Stimulated activated naive CD8-positive, alpha-beta T cell treated with anti-CD3 and anti-CD28 coated beads, Interleukin-15, amount 100 ng/mL, for 72 hours (primary cell): Measurements from ENCODE around the gene LRP3.
"Not testable (repeated sequence)": the region's sequence is repeated elsewhere in the genome, so short reads cannot be mapped to it uniquely, and the experiment has no call there.

Experiments used
- ATAC-seq: fragments of 150-1000 bp; cut with Tn5 transposase; 2 replicates; pipeline ENCODE4 v1.10.0; 2021; ENCODE audit warnings: mild to moderate bottlenecking, moderate library complexity
- DNase-seq, 2 donors: peaks; one replicate each; pipeline ENCODE4 v3.0.0; 2021 to 2022
- H3K27ac Mint-ChIP-seq, 2 donors: one replicate each; pipeline ENCODE4 v1.8.0; 2022; ENCODE audit warnings: mild to moderate bottlenecking in 2 of 2, mixed read lengths in 2 of 2, moderate library complexity in 2 of 2
- H3K27me3 Mint-ChIP-seq: one replicate; pipeline ENCODE4 v1.8.0; 2022; ENCODE audit warnings: mixed read lengths
- H3K4me1 Mint-ChIP-seq: one replicate; pipeline ENCODE4 v1.8.0; 2022; ENCODE audit warnings: mild to moderate bottlenecking, mixed read lengths
- H3K4me3 Mint-ChIP-seq, 2 donors: one replicate each; pipeline ENCODE4 v1.8.0; 2022; ENCODE audit warnings: mild to moderate bottlenecking in 2 of 2, mixed read lengths in 2 of 2, moderate library complexity in 1 of 2
- H3K9me3 Mint-ChIP-seq, 2 donors: one replicate each; pipeline ENCODE4 v1.8.0; 2022; ENCODE audit warnings: mixed read lengths in 2 of 2

LRP3 gene

GRCh38 chr19:33193865-33194362 is at the start of gene LRP3:
LRP3 (plus strand) TSS chr19:33194330; CDS start chr19:33194786, 456 bp downstream.
- Mint-ChIP-seq H3K27ac (no peak within 1 kb of the TSS), H3K4me3 (peak within 1 kb of the TSS; percentile 49 to 77), H3K27me3 (peaks cover 52% of the 10 kb centered on the region), H3K4me1 (peaks cover 4% of the 10 kb centered on the region), H3K9me3 (no peaks in the 10 kb centered on the region)
- ATAC-seq (peak; percentile 19), DNase-seq (no peak)

- DNase-seq = no peak
- no peaks in the 10 kb centered on the region for H3K9me3 Mint-ChIP-seq
- no peaks in the 10 kb centered on the region for H3K27me3 Mint-ChIP-seq
- H3K4me3 Mint-ChIP-seq = no peak overlapping the region
- no peak overlapping the region for H3K27ac Mint-ChIP-seq
- no peak for ATAC-seq
- peaks cover 7% of the 10 kb centered on the region for H3K4me1 Mint-ChIP-seq
These were observed 47.9 kb upstream of the LRP3 start for GRCh38 chr19:33146209-33146608.

- Mint-ChIP-seq H3K9me3 (no peaks in the 10 kb centered on the region), H3K4me1 (peaks cover 7% of the 10 kb centered on the region), H3K27me3 (no peaks in the 10 kb centered on the region), H3K4me3 (no peak overlapping the region), H3K27ac (no peak overlapping the region)
- ATAC-seq (no peak), DNase-seq (no peak)
These were observed 46.6 kb upstream of the LRP3 start for GRCh38 chr19:33147538-33147937.

GRCh38 chr19:33150852-33151518 is 43.1 kb upstream of the LRP3 start:
- Mint-ChIP-seq H3K4me3 (no peak overlapping the region), H3K9me3 (no peaks in the 10 kb centered on the region)

GRCh38 chr19:33152176-33152575 is 42.0 kb upstream of the LRP3 start:
- Mint-ChIP-seq H3K9me3 (no peaks in the 10 kb centered on the region), H3K4me1 (no peaks in the 10 kb centered on the region), H3K27me3 (no peaks in the 10 kb centered on the region), H3K4me3 (no peak overlapping the region), H3K27ac (no peak overlapping the region)
- no peak for ATAC-seq
- no peak for DNase-seq

More at GRCh38 chr19:33150852-33151518, 43.1 kb upstream of the LRP3 start:
- DNase-seq (no peak), ATAC-seq (no peak)
- H3K4me1 Mint-ChIP-seq = no peaks in the 10 kb centered on the region
- no peaks in the 10 kb centered on the region for H3K27me3 Mint-ChIP-seq
- peak overlapping the region in 1 of 2 donors; percentile 54 for H3K27ac Mint-ChIP-seq

GRCh38 chr19:33152625-33153024 is 41.5 kb upstream of the LRP3 start:
- H3K4me1 Mint-ChIP-seq, H3K9me3 Mint-ChIP-seq, H3K4me3 Mint-ChIP-seq, H3K27me3 Mint-ChIP-seq, DNase-seq, ATAC-seq: not testable (repeated sequence)
- peak overlapping the region in 1 of 2 donors; percentile 71 for H3K27ac Mint-ChIP-seq

GRCh38 chr19:33154313-33154712 is 39.8 kb upstream of the LRP3 start:
- not testable (repeated sequence) for H3K27me3 Mint-ChIP-seq, H3K4me3 Mint-ChIP-seq, H3K9me3 Mint-ChIP-seq, DNase-seq, ATAC-seq, H3K27ac Mint-ChIP-seq
- peaks cover 12% of the 10 kb centered on the region for H3K4me1 Mint-ChIP-seq

- H3K4me3 Mint-ChIP-seq = no peak overlapping the region
- peaks cover 0 to 7% of the 10 kb centered on the region in 2 donors for H3K9me3 Mint-ChIP-seq
- no peak for ATAC-seq
- no peak overlapping the region for H3K27ac Mint-ChIP-seq
- no peaks in the 10 kb centered on the region for H3K27me3 Mint-ChIP-seq
- H3K4me1 Mint-ChIP-seq = peaks cover 29% of the 10 kb centered on the region
- no peak for DNase-seq
These were observed 37.8 kb upstream of the LRP3 start for GRCh38 chr19:33156334-33156733.

GRCh38 chr19:33157906-33158305 is 36.2 kb upstream of the LRP3 start:
- DNase-seq (no peak), ATAC-seq (no peak)
- Mint-ChIP-seq H3K4me3 (peak overlapping the region in 1 of 2 donors; percentile 24), H3K4me1 (peaks cover 37% of the 10 kb centered on the region), H3K27me3 (no peaks in the 10 kb centered on the region), H3K9me3 (peaks cover 0 to 7% of the 10 kb centered on the region in 2 donors), H3K27ac (no peak overlapping the region)

- no peak overlapping the region for H3K27ac Mint-ChIP-seq
- no peak overlapping the region for H3K4me3 Mint-ChIP-seq
These were observed 35.8 kb upstream of the LRP3 start for GRCh38 chr19:33158365-33158764.

GRCh38 chr19:33159149-33159548 is 35.0 kb upstream of the LRP3 start:
- Mint-ChIP-seq H3K27me3 (no peaks in the 10 kb centered on the region), H3K4me1 (peaks cover 37% of the 10 kb centered on the region), H3K4me3 (no peak overlapping the region), H3K27ac (no peak overlapping the region), H3K9me3 (peaks cover 0 to 7% of the 10 kb centered on the region in 2 donors)
- ATAC-seq = no peak
- DNase-seq = no peak

More at GRCh38 chr19:33158365-33158764, 35.8 kb upstream of the LRP3 start:
- DNase-seq (no peak), ATAC-seq (no peak)
- peaks cover 0 to 7% of the 10 kb centered on the region in 2 donors for H3K9me3 Mint-ChIP-seq
- H3K27me3 Mint-ChIP-seq = no peaks in the 10 kb centered on the region
- H3K4me1 Mint-ChIP-seq = peaks cover 37% of the 10 kb centered on the region

- peak overlapping the region in 1 of 2 donors; percentile 54 for H3K4me3 Mint-ChIP-seq
- H3K27me3 Mint-ChIP-seq = no peaks in the 10 kb centered on the region
- H3K9me3 Mint-ChIP-seq = peaks cover 0 to 7% of the 10 kb centered on the region in 2 donors
- ATAC-seq = no peak
- H3K27ac Mint-ChIP-seq = peak overlapping the region in 1 of 2 donors; percentile 86
- no peak for DNase-seq
- peaks cover 37% of the 10 kb centered on the region for H3K4me1 Mint-ChIP-seq
These were observed 34.2 kb upstream of the LRP3 start for GRCh38 chr19:33159893-33160292.

GRCh38 chr19:33161201-33161600 is 32.9 kb upstream of the LRP3 start:
- Mint-ChIP-seq H3K4me1 (peaks cover 37% of the 10 kb centered on the region), H3K4me3 (no peak overlapping the region), H3K27ac (peak overlapping the region in 1 of 2 donors; percentile 15), H3K27me3 (no peaks in the 10 kb centered on the region), H3K9me3 (peaks cover 0 to 7% of the 10 kb centered on the region in 2 donors)
- DNase-seq (no peak), ATAC-seq (no peak)

- DNase-seq (no peak), ATAC-seq (no peak)
- Mint-ChIP-seq H3K9me3 (peaks cover 9 to 19% of the 10 kb centered on the region in 2 donors), H3K27ac (no peak overlapping the region), H3K4me3 (no peak overlapping the region), H3K27me3 (no peaks in the 10 kb centered on the region), H3K4me1 (peaks cover 28% of the 10 kb centered on the region)
These were observed 30.6 kb upstream of the LRP3 start for GRCh38 chr19:33163481-33163880.

GRCh38 chr19:33166037-33166436 is 28.1 kb upstream of the LRP3 start:
- ATAC-seq, H3K27ac Mint-ChIP-seq, H3K4me3 Mint-ChIP-seq, DNase-seq, H3K27me3 Mint-ChIP-seq: not testable (repeated sequence)
- Mint-ChIP-seq H3K4me1 (peaks cover 12% of the 10 kb centered on the region), H3K9me3 (peaks cover 12 to 20% of the 10 kb centered on the region in 2 donors)

GRCh38 chr19:33167438-33167837 is 26.7 kb upstream of the LRP3 start:
- H3K9me3 Mint-ChIP-seq = peaks cover 12 to 20% of the 10 kb centered on the region in 2 donors
- no peaks in the 10 kb centered on the region for H3K27me3 Mint-ChIP-seq
- DNase-seq = no peak
- H3K4me1 Mint-ChIP-seq = peaks cover 5% of the 10 kb centered on the region
- H3K27ac Mint-ChIP-seq = no peak overlapping the region
- no peak for ATAC-seq
- no peak overlapping the region for H3K4me3 Mint-ChIP-seq
